Measurements from ENCODE around the gene BIN2. TPM values are rescaled to one million over a fixed set of nuclear protein-coding genes. Genes with fewer than 3 reads are reported as not detected.

The BIN2 gene
- total RNA-seq, 1 donor from 2014 or later: 45.4 TPM

GRCh38 chr12:51362307-51362706 is 38.3 kb upstream of the BIN2 start:
- intact Hi-C loops (cut with DNase I): no loop called here
- H3K27me3 ChIP-seq (ENCODE audit: low read depth): no peaks in the 10 kb centered on the region
- no peak for DNase-seq
- no peak overlapping the region for H3K27ac ChIP-seq
- no peaks in the 10 kb centered on the region for H3K4me1 ChIP-seq
- H3K9me3 ChIP-seq: no peaks in the 10 kb centered on the region
- no peak for TF ChIP-seq CTCF (IDR thresholded peaks at IDR 0.05)
- H3K4me3 ChIP-seq: no peak overlapping the region
- H3K36me3 ChIP-seq: no peaks in the 10 kb centered on the region
- ATAC-seq: no peak

- Histone ChIP-seq H3K36me3 (no peaks in the 10 kb centered on the region), H3K27ac (no peak overlapping the region), H3K27me3 (ENCODE audit: low read depth) (no peaks in the 10 kb centered on the region), H3K4me1 (no peaks in the 10 kb centered on the region), H3K4me3 (no peak overlapping the region), H3K9me3 (no peaks in the 10 kb centered on the region)
- ATAC-seq (no peak), DNase-seq (no peak)
- TF ChIP-seq CTCF (IDR thresholded peaks at IDR 0.05): no peak
- intact Hi-C loops (cut with DNase I): no loop called here
Observed at GRCh38 chr12:51361161-51362016, 37.4 kb upstream of the BIN2 start.

- intact Hi-C loops (cut with DNase I): no loop called here
- Histone ChIP-seq H3K4me3 (no peak overlapping the region), H3K4me1 (no peaks in the 10 kb centered on the region), H3K27ac (no peak overlapping the region), H3K27me3 (ENCODE audit: low read depth) (no peaks in the 10 kb centered on the region), H3K9me3 (no peaks in the 10 kb centered on the region), H3K36me3 (no peaks in the 10 kb centered on the region)
- DNase-seq (no peak), ATAC-seq (no peak)
- no peak for TF ChIP-seq CTCF (IDR thresholded peaks at IDR 0.05)
Observed at GRCh38 chr12:51360315-51360714, 36.3 kb upstream of the BIN2 start.

GRCh38 chr12:51359851-51360250 is 35.9 kb upstream of the BIN2 start:
- Histone ChIP-seq H3K27ac (no peak overlapping the region), H3K4me3 (no peak overlapping the region), H3K9me3 (no peaks in the 10 kb centered on the region), H3K27me3 (ENCODE audit: low read depth) (no peaks in the 10 kb centered on the region), H3K4me1 (no peaks in the 10 kb centered on the region), H3K36me3 (no peaks in the 10 kb centered on the region)
- DNase-seq (no peak), ATAC-seq (no peak)
- intact Hi-C loops (cut with DNase I): no loop called here
- TF ChIP-seq CTCF (IDR thresholded peaks at IDR 0.05): no peak

- no peaks in the 10 kb centered on the region for H3K27me3 ChIP-seq (ENCODE audit: low read depth)
- no peaks in the 10 kb centered on the region for H3K9me3 ChIP-seq
- ATAC-seq (no peak), DNase-seq (no peak)
- H3K27ac ChIP-seq: no peak overlapping the region
- H3K4me3 ChIP-seq: no peak overlapping the region
- H3K4me1 ChIP-seq: no peaks in the 10 kb centered on the region
- no peaks in the 10 kb centered on the region for H3K36me3 ChIP-seq
- no peak for TF ChIP-seq CTCF (IDR thresholded peaks at IDR 0.05)
- intact Hi-C loops (cut with DNase I): no loop called here
Observed at GRCh38 chr12:51358496-51358895, 34.5 kb upstream of the BIN2 start.

All from lower lobe of right lung (tissue), 2 donors.